HepG2 (cell line): ENCODE measurements around the gene UBE2I. TPM values are rescaled to one million over a fixed set of nuclear protein-coding genes. Genes with fewer than 3 reads are reported as not detected.

Experiments used
- ATAC-seq: fragments of 200-7000 bp; cut with Tn5 transposase; 3 replicates; pipeline ENCODE4 v1.9.1; 2020; ENCODE audit warnings: mild to moderate bottlenecking, moderate library complexity
- BruUV-seq: library from RNA; stranded (reverse); fragments of 400-500 nt; replicated peaks from 2 replicates; lab custom pipeline; 2021; lab: Mats Ljungman, UMichigan
- CTCF ChIA-PET: fragments of 300-600 bp; formaldehyde crosslinking; extraction: SDS; loops from one replicate; lab custom pipeline; 2021; ENCODE audit warnings: low total read pairs, inconsistent platforms, low intra/inter-chr PET ratio; lab: Yijun Ruan, JAX
- POLR2A ChIA-PET: fragments of 350-600 bp; sonication (Branson Sonifier 250); formaldehyde crosslinking; loops from one replicate; lab custom pipeline; 2020; ENCODE audit warnings: antibody characterized with exemption, inconsistent platforms; lab: Yijun Ruan, JAX
- DNase-seq: peaks from one replicate; pipeline ENCODE4 v3.0.0-alpha.2; 2015; ENCODE audit warnings: low spot score
- FAIRE-seq: peaks from 3 replicates; lab custom pipeline; 2011; peaks lifted over from hg19 to GRCh38; lab: Jason Lieb, UNC
- H2AFZ ChIP-seq: one replicate; pipeline ENCODE4 v1.6.1; 2011; ENCODE audit warnings: low read length, inconsistent platforms
- H3K27ac ChIP-seq: fragments of 300-600 bp; 3 replicates; pipeline ENCODE4 v1.8.0; 2011; ENCODE audit warnings: mixed run types, mild to moderate bottlenecking, mixed read lengths, low read length, inconsistent platforms; ENCODE audit not compliant: insufficient read depth; ENCODE audit errors: extremely low read length
- H3K27me3 ChIP-seq, 2 experiments: fragments of 200-600 bp in 1 of 2; 2 replicates in 1 of 2; 3 replicates in 1 of 2; pipeline versions ENCODE4 v1.6.0 to v1.8.0; 2011; ENCODE audit warnings: low read length in 2 of 2, mild to moderate bottlenecking in 2 of 2, moderate library complexity in 2 of 2, inconsistent platforms in 1 of 2; ENCODE audit not compliant: insufficient read depth in 2 of 2, control insufficient read depth in 1 of 2
- H3K36me3 ChIP-seq, 2 experiments: fragments of 200-600 bp in 1 of 2; replicated peaks in 1 of 2; 2 replicates in 1 of 2; 3 replicates in 1 of 2; pipeline versions ENCODE4 v1.5.1 to v1.8.0; 2011; ENCODE audit warnings: low read length in 2 of 2, inconsistent platforms in 1 of 2; ENCODE audit not compliant: insufficient read depth in 2 of 2, control insufficient read depth in 1 of 2
- H3K4me1 ChIP-seq: 2 replicates; pipeline ENCODE4 v1.5.1; 2012; ENCODE audit warnings: low read length, inconsistent platforms; ENCODE audit not compliant: insufficient read depth
- H3K4me2 ChIP-seq: 2 replicates; pipeline ENCODE4 v1.6.0; 2011; ENCODE audit warnings: low read depth, low read length, inconsistent platforms
- H3K4me3 ChIP-seq, 3 experiments: fragments of 200-600 bp in 1 of 3; sonication (generic), shearing (Covaris generic) in 1 of 3; replicated peaks in 1 of 3; 2 replicates each; pipeline ENCODE4 v1.5.1; 2011 to 2016; ENCODE audit warnings: low read length in 3 of 3, inconsistent platforms in 2 of 3, low read depth in 2 of 3, mild to moderate bottlenecking in 2 of 3, control low read depth in 1 of 3, mixed read lengths in 1 of 3; ENCODE audit not compliant: insufficient read depth in 1 of 3
- H3K79me2 ChIP-seq: one replicate; pipeline ENCODE4 v1.6.1; 2011; ENCODE audit warnings: low read length, inconsistent platforms; ENCODE audit not compliant: insufficient read depth
- H3K9ac ChIP-seq: 2 replicates; pipeline ENCODE4 v1.6.0; 2011; ENCODE audit warnings: mild to moderate bottlenecking, low read depth, low read length, inconsistent platforms; ENCODE audit not compliant: insufficient read depth
- H3K9me3 ChIP-seq: 2 replicates; pipeline ENCODE4 v1.5.1; 2012; ENCODE audit warnings: mild to moderate bottlenecking, low read length
- H4K20me1 ChIP-seq: 2 replicates; pipeline ENCODE4 v1.6.0; 2011; ENCODE audit warnings: inconsistent platforms, mild to moderate bottlenecking, low read length, moderate library complexity; ENCODE audit not compliant: insufficient read depth
- AGO2 ChIP-seq: fragments of 200-400 bp; formaldehyde crosslinking; optimal IDR thresholded peaks from 2 replicates; pipeline ENCODE3; 2017; ENCODE audit warnings: mild to moderate bottlenecking, low read depth, low read length, moderate library complexity
- RBFOX2 ChIP-seq: fragments of 200-400 bp; formaldehyde crosslinking; IDR thresholded peaks from 2 replicates; pipeline ENCODE4 v1.6.1; 2017; ENCODE audit warnings: low read depth, mild to moderate bottlenecking, low read length
- ZBTB37 ChIP-seq: sonication (generic); formaldehyde crosslinking; IDR thresholded peaks from 2 replicates; pipeline ENCODE4 v1.4.0; 2020; ENCODE audit warnings: mild to moderate bottlenecking, missing genetic modification reagents
- ZNF225 ChIP-seq: sonication (generic); formaldehyde crosslinking; IDR thresholded peaks from 2 replicates; pipeline ENCODE4 v1.4.0; 2020; ENCODE audit warnings: mild to moderate bottlenecking, missing genetic modification reagents
- ZNF549 ChIP-seq: sonication (generic); formaldehyde crosslinking; IDR thresholded peaks from 2 replicates; pipeline ENCODE4 v1.5.0; 2020; ENCODE audit warnings: missing genetic modification reagents
- ZNF574 ChIP-seq: sonication (generic); formaldehyde crosslinking; IDR thresholded peaks from 2 replicates; pipeline ENCODE4 v1.4.0; 2020; ENCODE audit warnings: missing genetic modification reagents
- WGBS: methylation state at CpG from one replicate; pipeline ENCODE4 v1.1.6; 2017; ENCODE audit warnings: low lambda C conversion rate; 5-methylcytosine and 5-hydroxymethylcytosine counted together
- in situ Hi-C: cut with HindIII; loops from 2 replicates; pipeline ENCODE4 v1.10.0; 2017; ENCODE audit warnings: low pct_unique_long_range_greater_than_20kb; ENCODE audit not compliant: extremely low pct_ligation_motif_present
- intact Hi-C: fragments of 100-400 bp; cut with micrococcal nuclease; formaldehyde crosslinking; loops from one replicate; pipeline ENCODE4 v1.10.0; 2022; ENCODE audit not compliant: unreplicated experiment
- polyA plus RNA-seq, 8 experiments: library from polyadenylated mRNA; depleted of rRNA in 3 of 8; stranded (reverse) in 7 of 8; unstranded in 1 of 8; fragments of >200 nt; fragmentation: Illumina TruSeq in 4 of 8; extraction: Trizol in 4 of 8; gene quantifications; 2 replicates each; pipeline versions ENCODE4 v1.2.1 to v1.2.3, GENCODE V29; 2011 to 2016; ENCODE audit warnings: low read depth in 4 of 8, missing spikeins in 1 of 8, mixed read lengths in 1 of 8; ENCODE audit not compliant: insufficient read depth in 1 of 8
- total RNA-seq, 5 experiments: library from RNA; depleted of rRNA; stranded (reverse); fragments of >200 nt; fragmentation: Illumina TruSeq; extraction: Trizol; gene quantifications; 2 replicates each; pipeline ENCODE4 v1.2.3, GENCODE V29; 2016; ENCODE audit warnings: low read depth in 1 of 5
- TF ChIP-seq, protein P1 (sequence below): sonication (generic); formaldehyde crosslinking; IDR thresholded peaks from 2 replicates; pipeline ENCODE4 v1.5.1; 2020; ENCODE audit warnings: mild to moderate bottlenecking, missing genetic modification reagents, borderline replicate concordance

Gene UBE2I
- total and polyA plus RNA-seq, 2 of the 13 experiments (the other 11 are each of a cell fraction or from before 2014, with no cell fraction given): 75.8 to 98.9 TPM

DNA sequence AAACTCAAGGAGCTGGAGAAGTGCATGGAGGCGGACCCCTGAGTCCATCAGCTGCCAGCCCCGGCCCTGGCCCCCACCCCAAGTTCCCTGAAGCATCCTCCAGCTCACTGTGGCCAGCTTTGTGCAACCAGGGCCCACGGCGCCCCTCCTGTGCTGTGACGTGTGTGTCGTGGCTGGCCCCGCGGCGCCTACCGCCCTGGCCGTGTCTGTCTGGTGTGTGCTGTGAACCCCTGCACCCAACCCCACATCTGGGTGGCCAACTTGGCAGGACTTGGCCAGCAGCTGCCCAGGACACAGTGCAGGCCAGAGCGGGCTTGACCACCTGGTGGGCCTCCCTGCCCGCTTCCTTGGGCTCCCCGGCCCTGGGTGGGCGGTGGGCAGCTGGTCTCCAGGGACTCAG is 39.0 kb downstream of the UBE2I start:
- intact Hi-C loops (no loop called here), in situ Hi-C loops (no loop called here)
- no peak overlapping the region for H3K4me3 ChIP-seq
- DNase-seq (no peak), FAIRE-seq (no peak), ATAC-seq (no peak)
- 100% methylated on average over 5 of the region's 15 CpGs for WGBS
- TF ChIP-seq ZNF225 (CRISPR knock-in tag) (no peak), RBFOX2 (peak; percentile 45; the same call in 1 of the 2 replicates), ZBTB37 (CRISPR knock-in tag) (no peak), ZNF549 (CRISPR knock-in tag) (no peak), AGO2 (peak; percentile 16), ZNF574 (CRISPR knock-in tag) (no peak)
- TF ChIP-seq, protein P1, sequence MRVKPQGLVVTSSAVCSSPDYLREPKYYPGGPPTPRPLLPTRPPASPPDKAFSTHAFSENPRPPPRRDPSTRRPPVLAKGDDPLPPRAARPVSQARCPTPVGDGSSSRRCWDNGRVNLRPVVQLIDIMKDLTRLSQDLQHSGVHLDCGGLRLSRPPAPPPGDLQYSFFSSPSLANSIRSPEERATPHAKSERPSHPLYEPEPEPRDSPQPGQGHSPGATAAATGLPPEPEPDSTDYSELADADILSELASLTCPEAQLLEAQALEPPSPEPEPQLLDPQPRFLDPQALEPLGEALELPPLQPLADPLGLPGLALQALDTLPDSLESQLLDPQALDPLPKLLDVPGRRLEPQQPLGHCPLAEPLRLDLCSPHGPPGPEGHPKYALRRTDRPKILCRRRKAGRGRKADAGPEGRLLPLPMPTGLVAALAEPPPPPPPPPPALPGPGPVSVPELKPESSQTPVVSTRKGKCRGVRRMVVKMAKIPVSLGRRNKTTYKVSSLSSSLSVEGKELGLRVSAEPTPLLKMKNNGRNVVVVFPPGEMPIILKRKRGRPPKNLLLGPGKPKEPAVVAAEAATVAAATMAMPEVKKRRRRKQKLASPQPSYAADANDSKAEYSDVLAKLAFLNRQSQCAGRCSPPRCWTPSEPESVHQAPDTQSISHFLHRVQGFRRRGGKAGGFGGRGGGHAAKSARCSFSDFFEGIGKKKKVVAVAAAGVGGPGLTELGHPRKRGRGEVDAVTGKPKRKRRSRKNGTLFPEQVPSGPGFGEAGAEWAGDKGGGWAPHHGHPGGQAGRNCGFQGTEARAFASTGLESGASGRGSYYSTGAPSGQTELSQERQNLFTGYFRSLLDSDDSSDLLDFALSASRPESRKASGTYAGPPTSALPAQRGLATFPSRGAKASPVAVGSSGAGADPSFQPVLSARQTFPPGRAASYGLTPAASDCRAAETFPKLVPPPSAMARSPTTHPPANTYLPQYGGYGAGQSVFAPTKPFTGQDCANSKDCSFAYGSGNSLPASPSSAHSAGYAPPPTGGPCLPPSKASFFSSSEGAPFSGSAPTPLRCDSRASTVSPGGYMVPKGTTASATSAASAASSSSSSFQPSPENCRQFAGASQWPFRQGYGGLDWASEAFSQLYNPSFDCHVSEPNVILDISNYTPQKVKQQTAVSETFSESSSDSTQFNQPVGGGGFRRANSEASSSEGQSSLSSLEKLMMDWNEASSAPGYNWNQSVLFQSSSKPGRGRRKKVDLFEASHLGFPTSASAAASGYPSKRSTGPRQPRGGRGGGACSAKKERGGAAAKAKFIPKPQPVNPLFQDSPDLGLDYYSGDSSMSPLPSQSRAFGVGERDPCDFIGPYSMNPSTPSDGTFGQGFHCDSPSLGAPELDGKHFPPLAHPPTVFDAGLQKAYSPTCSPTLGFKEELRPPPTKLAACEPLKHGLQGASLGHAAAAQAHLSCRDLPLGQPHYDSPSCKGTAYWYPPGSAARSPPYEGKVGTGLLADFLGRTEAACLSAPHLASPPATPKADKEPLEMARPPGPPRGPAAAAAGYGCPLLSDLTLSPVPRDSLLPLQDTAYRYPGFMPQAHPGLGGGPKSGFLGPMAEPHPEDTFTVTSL (CRISPR knock-in tag): no peak
- H3K27me3 ChIP-seq: no peaks in the 10 kb centered on the region; a peak in 1 of 5 replicates
- H3K4me2 ChIP-seq: no peak overlapping the region
- H3K4me1 ChIP-seq: peaks cover 32% of the 10 kb centered on the region
- no peaks in the 10 kb centered on the region for H3K9me3 ChIP-seq
- no peak overlapping the region for H3K9ac ChIP-seq
- H3K36me3 ChIP-seq: peaks cover 6 to 14% of the 10 kb centered on the region in 2 experiments; a peak in 4 of 5 replicates
- ChIA-PET CTCF (no interaction called here), POLR2A (no interaction called here)
- no peak overlapping the region for H3K27ac ChIP-seq
- peaks cover 29% of the 10 kb centered on the region for H3K79me2 ChIP-seq
- no TSS peak for BruUV-seq
- H4K20me1 ChIP-seq: no peaks in the 10 kb centered on the region
- H2AFZ ChIP-seq: no peak overlapping the region
